ENCODE data around the gene MPPED1. TPM values are rescaled to one million over a fixed set of nuclear protein-coding genes. Genes with fewer than 3 reads are reported as not detected.

Gene MPPED1
- total RNA-seq, 1 donor, result not detected

- no peak overlapping the region for H3K4me3 ChIP-seq (ENCODE audit: low read depth, low read length)
- DNase-seq (ENCODE audit: low read depth), result no peak
- TF ChIP-seq CTCF (IDR thresholded peaks at IDR 0.05; ENCODE audit: insufficient read depth, low read length), result no peak
Measured at GRCh38 chr22:43401661-43402060, 10.2 kb upstream of the MPPED1 start.

- TF ChIP-seq CTCF (IDR thresholded peaks at IDR 0.05; ENCODE audit: insufficient read depth, low read length), result no peak
- DNase-seq (ENCODE audit: low read depth), result no peak
- H3K4me3 ChIP-seq (ENCODE audit: low read depth, low read length), result no peak overlapping the region
Measured at GRCh38 chr22:43402128-43402527, 9.7 kb upstream of the MPPED1 start.

- no peak overlapping the region for H3K4me3 ChIP-seq (ENCODE audit: low read depth, low read length)
- DNase-seq (ENCODE audit: low read depth), result no peak
- no peak for TF ChIP-seq CTCF (IDR thresholded peaks at IDR 0.05; ENCODE audit: insufficient read depth, low read length)
Measured at GRCh38 chr22:43404673-43405385, 7.0 kb upstream of the MPPED1 start.

- DNase-seq (ENCODE audit: low read depth), result no peak
- no peak overlapping the region for H3K4me3 ChIP-seq (ENCODE audit: low read depth, low read length)
- TF ChIP-seq CTCF (IDR thresholded peaks at IDR 0.05; ENCODE audit: insufficient read depth, low read length), result no peak
Measured at GRCh38 chr22:43406186-43406790, 5.5 kb upstream of the MPPED1 start.

GRCh38 chr22:43407591-43407990, 4.2 kb upstream of the MPPED1 start:
- DNase-seq (ENCODE audit: low read depth), result no peak
- no peak overlapping the region for H3K4me3 ChIP-seq (ENCODE audit: low read depth, low read length)
- no peak for TF ChIP-seq CTCF (IDR thresholded peaks at IDR 0.05; ENCODE audit: insufficient read depth, low read length)

GRCh38 chr22:43408009-43408408, 3.8 kb upstream of the MPPED1 start:
- no peak for DNase-seq (ENCODE audit: low read depth)
- H3K4me3 ChIP-seq (ENCODE audit: low read depth, low read length), result no peak overlapping the region
- no peak for TF ChIP-seq CTCF (IDR thresholded peaks at IDR 0.05; ENCODE audit: insufficient read depth, low read length)

Measured in fibroblast of the aortic adventitia (primary cell).